Activated T-helper 2 cell treated with anti-CD3 and anti-CD28 coated beads, Interferon-gamma antibody, Interleukin-2, Interleukin-4, amounts not matched to agents 10 μg/mL and 5 μg/mL and 100 μg/mL, durations not matched to agents 14 hours and 24 hours and 36 hours (primary cell): Measurements from ENCODE around the gene ATP9B. TPM values are rescaled to one million over a fixed set of nuclear protein-coding genes. Genes with fewer than 3 reads are reported as not detected.

Experiments used
- DNase-seq: peaks from one replicate; pipeline ENCODE4 v3.0.0; 2021; ENCODE audit warnings: low spot score
- H3K27ac Mint-ChIP-seq: one replicate; pipeline ENCODE4 v1.8.0; 2021; ENCODE audit warnings: mixed read lengths
- H3K27me3 Mint-ChIP-seq: one replicate; pipeline ENCODE4 v1.8.0; 2021; ENCODE audit warnings: low read depth, mixed read lengths
- H3K36me3 Mint-ChIP-seq: one replicate; pipeline ENCODE4 v1.8.0; 2021; ENCODE audit warnings: low read depth, mixed read lengths
- H3K4me1 Mint-ChIP-seq: one replicate; pipeline ENCODE4 v1.8.0; 2021; ENCODE audit warnings: low read depth, mixed read lengths
- H3K4me3 Mint-ChIP-seq: one replicate; pipeline ENCODE4 v1.8.0; 2021; ENCODE audit warnings: low read depth, mild to moderate bottlenecking, moderate library complexity, mixed read lengths
- H3K9me3 Mint-ChIP-seq: one replicate; pipeline ENCODE4 v1.8.0; 2021; ENCODE audit warnings: mixed read lengths
- intact Hi-C: fragments of 100-400 bp; cut with micrococcal nuclease; formaldehyde crosslinking; loops from one replicate; pipeline ENCODE4 v1.15.1; 2023
- total RNA-seq: library from RNA; stranded (reverse); gene quantifications from 2 replicates; pipeline ENCODE4 v1.2.3, GENCODE V29; 2022

Gene ATP9B
- total RNA-seq, 1 donor from 2014 or later, result 27.6 TPM

- H3K4me3 Mint-ChIP-seq, result no peak overlapping the region
- H3K36me3 Mint-ChIP-seq, result peaks cover 33% of the 10 kb centered on the region
- intact Hi-C loops, result no loop called here
- no peak overlapping the region for H3K27ac Mint-ChIP-seq
- H3K9me3 Mint-ChIP-seq, result peaks cover 9% of the 10 kb centered on the region
- H3K4me1 Mint-ChIP-seq, result no peaks in the 10 kb centered on the region
- no peaks in the 10 kb centered on the region for H3K27me3 Mint-ChIP-seq
- no peak for DNase-seq
These were observed 274.5 kb downstream of the ATP9B start for GRCh38 chr18:79343567-79344207.

- intact Hi-C loops, result no loop called here
- no peaks in the 10 kb centered on the region for H3K4me1 Mint-ChIP-seq
- H3K36me3 Mint-ChIP-seq, result peaks cover 28% of the 10 kb centered on the region
These were observed 275.0 kb downstream of the ATP9B start for GRCh38 chr18:79344208-79344581.

GRCh38 chr18:79345366-79345765, 276.2 kb downstream of the ATP9B start:
- Mint-ChIP-seq H3K27me3 (no peaks in the 10 kb centered on the region), H3K36me3 (peaks cover 24% of the 10 kb centered on the region), H3K4me1 (no peaks in the 10 kb centered on the region), H3K9me3 (no peaks in the 10 kb centered on the region), H3K27ac (no peak overlapping the region), H3K4me3 (no peak overlapping the region)
- DNase-seq, result no peak
- intact Hi-C loops, result no loop called here

More at GRCh38 chr18:79344208-79344581, 275.0 kb downstream of the ATP9B start:
- DNase-seq, result no peak
- H3K4me3 Mint-ChIP-seq, result no peak overlapping the region
- no peaks in the 10 kb centered on the region for H3K27me3 Mint-ChIP-seq
- H3K9me3 Mint-ChIP-seq, result peaks cover 4% of the 10 kb centered on the region
- H3K27ac Mint-ChIP-seq, result no peak overlapping the region

DNA sequence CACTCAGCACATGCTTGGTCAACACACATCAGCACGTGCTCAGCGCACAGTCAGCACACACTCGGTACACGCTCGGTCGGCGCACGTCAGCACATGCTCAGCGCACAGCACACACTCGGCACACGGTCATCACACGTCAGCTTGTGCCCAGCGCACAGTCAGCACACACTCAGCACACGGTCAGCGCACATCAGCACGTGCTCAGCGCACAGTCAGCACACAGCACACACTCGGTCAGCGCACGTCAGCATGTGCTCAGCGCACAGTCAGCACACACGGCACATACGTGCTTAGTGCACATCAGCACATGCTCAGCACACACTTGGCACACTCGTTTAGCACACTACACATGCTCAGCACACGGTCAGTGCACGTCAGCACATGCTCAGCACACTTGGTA, 276.8 kb downstream of the ATP9B start:
- H3K9me3 Mint-ChIP-seq, result no peaks in the 10 kb centered on the region

DNA sequence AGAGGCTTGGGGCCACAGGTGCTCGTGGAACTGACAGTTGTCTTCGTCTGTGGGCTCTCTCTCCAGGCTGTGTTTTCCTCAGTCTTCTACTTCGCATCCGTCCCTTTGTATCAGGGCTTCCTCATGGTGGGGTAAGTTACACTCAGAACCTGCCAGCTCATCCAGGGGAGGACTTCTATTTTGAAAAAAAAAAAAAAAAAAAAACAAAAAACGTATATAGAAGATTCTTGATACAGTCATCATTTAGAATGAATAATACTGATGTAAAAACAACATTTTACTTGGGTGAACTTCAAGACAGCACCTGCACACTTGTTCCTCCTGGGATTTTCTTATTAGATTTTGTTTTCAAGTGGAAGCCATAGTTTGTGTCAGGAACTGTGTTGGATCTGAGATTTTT, 278.9 kb downstream of the ATP9B start:
- DNase-seq, result no peak
- Mint-ChIP-seq H3K4me3 (no peak overlapping the region), H3K27ac (no peak overlapping the region), H3K27me3 (no peaks in the 10 kb centered on the region), H3K4me1 (no peaks in the 10 kb centered on the region), H3K36me3 (peaks cover 24% of the 10 kb centered on the region), H3K9me3 (no peaks in the 10 kb centered on the region)
- intact Hi-C loops, result no loop called here

More for the DNA sequence above, 276.8 kb downstream of the ATP9B start:
- no peak overlapping the region for H3K4me3 Mint-ChIP-seq
- no peaks in the 10 kb centered on the region for H3K27me3 Mint-ChIP-seq
- intact Hi-C loops, result no loop called here
- no peak overlapping the region for H3K27ac Mint-ChIP-seq
- H3K36me3 Mint-ChIP-seq, result peaks cover 24% of the 10 kb centered on the region
- DNase-seq, result no peak
- no peaks in the 10 kb centered on the region for H3K4me1 Mint-ChIP-seq

GRCh38 chr18:79352432-79352831, 283.2 kb downstream of the ATP9B start:
- Mint-ChIP-seq H3K27ac (no peak overlapping the region), H3K9me3 (no peaks in the 10 kb centered on the region), H3K4me1 (no peaks in the 10 kb centered on the region), H3K27me3 (no peaks in the 10 kb centered on the region), H3K4me3 (no peak overlapping the region), H3K36me3 (peaks cover under 1% of the 10 kb centered on the region)
- DNase-seq, result no peak
- intact Hi-C loops, result no loop called here

GRCh38 chr18:79353267-79353666, 284.1 kb downstream of the ATP9B start:
- Mint-ChIP-seq H3K4me3 (no peak overlapping the region), H3K36me3 (no peaks in the 10 kb centered on the region), H3K9me3 (no peaks in the 10 kb centered on the region), H3K27me3 (no peaks in the 10 kb centered on the region), H3K27ac (no peak overlapping the region), H3K4me1 (no peaks in the 10 kb centered on the region)
- intact Hi-C loops, result no loop called here
- DNase-seq, result no peak

DNA sequence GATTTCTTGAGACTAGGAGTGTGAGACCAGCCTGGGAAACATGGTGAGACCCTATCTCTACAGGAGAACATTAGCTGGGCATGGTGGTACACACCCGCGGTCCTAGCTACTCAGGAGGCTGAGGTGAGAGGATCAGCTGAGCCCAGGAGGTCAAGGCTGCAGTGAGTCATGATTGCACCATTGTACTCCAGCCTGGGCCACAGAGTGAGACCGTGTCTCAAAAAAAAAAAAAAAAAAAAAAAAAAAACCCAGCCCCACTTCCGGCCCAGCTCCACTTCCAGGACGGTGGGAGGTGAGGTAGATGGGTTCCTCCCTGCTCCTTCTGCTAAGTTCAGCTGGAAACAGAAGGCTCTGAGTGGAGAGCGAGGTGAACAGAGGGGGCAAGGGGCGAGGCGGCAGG, 285.2 kb downstream of the ATP9B start:
- Mint-ChIP-seq H3K4me3 (no peak overlapping the region), H3K27me3 (no peaks in the 10 kb centered on the region), H3K4me1 (no peaks in the 10 kb centered on the region), H3K27ac (no peak overlapping the region), H3K9me3 (no peaks in the 10 kb centered on the region), H3K36me3 (peaks cover 2% of the 10 kb centered on the region)
- intact Hi-C loops, result no loop called here
- DNase-seq, result no peak

GRCh38 chr18:79355433-79356335, 286.5 kb downstream of the ATP9B start:
- Mint-ChIP-seq H3K36me3 (peaks cover 7% of the 10 kb centered on the region), H3K4me3 (no peak overlapping the region), H3K9me3 (no peaks in the 10 kb centered on the region), H3K4me1 (no peaks in the 10 kb centered on the region), H3K27me3 (no peaks in the 10 kb centered on the region), H3K27ac (no peak overlapping the region)
- intact Hi-C loops, result no loop called here
- DNase-seq, result no peak

GRCh38 chr18:79356435-79356834, 287.2 kb downstream of the ATP9B start:
- Mint-ChIP-seq H3K4me3 (no peak overlapping the region), H3K27me3 (no peaks in the 10 kb centered on the region), H3K27ac (no peak overlapping the region), H3K36me3 (peaks cover 7% of the 10 kb centered on the region), H3K9me3 (no peaks in the 10 kb centered on the region), H3K4me1 (no peaks in the 10 kb centered on the region)
- no peak for DNase-seq
- intact Hi-C loops, result no loop called here

- H3K9me3 Mint-ChIP-seq, result no peaks in the 10 kb centered on the region
- intact Hi-C loops, result no loop called here
- DNase-seq, result no peak
- peaks cover 10% of the 10 kb centered on the region for H3K36me3 Mint-ChIP-seq
- H3K27me3 Mint-ChIP-seq, result no peaks in the 10 kb centered on the region
- no peaks in the 10 kb centered on the region for H3K4me1 Mint-ChIP-seq
- H3K27ac Mint-ChIP-seq, result no peak overlapping the region
- H3K4me3 Mint-ChIP-seq, result no peak overlapping the region
These were observed 291.7 kb downstream of the ATP9B start for GRCh38 chr18:79360933-79361332.

DNA sequence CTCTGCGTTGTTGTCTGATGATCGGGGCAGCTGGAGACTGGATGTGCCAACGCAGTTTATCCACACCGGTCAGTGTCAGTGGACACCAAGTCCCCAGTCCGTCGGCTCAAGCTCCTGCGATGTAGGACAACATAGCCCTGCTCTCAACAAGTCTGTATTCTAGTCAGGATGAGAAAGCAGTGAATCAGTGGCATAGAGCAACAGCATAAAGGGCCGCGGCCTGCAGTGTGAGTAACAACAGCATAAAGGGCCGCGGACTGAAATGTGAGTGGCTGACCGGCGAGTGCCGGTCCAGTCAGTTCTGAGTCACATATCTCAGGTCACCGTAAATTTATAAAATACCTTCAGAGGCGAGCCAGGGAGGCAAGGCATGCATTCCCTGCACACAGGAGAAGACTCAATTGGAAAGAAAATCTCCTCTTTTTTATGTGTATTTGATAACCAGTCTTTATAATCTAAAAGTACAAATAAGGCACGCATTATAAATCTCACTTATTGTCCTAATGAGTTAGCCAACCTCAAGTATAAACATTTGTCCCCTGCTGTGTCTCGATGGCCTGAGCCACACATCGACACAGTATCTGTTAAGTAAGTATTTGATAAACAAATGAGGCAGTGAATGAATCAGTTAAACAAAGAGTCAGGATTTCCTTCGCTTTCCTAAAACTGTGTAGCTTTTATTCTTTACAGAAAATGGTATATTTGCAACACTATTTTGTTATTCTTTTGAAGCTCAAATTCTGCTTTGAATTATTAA, 292.8 kb downstream of the ATP9B start:
- no peak for DNase-seq
- Mint-ChIP-seq H3K4me1 (no peaks in the 10 kb centered on the region), H3K36me3 (peaks cover 10% of the 10 kb centered on the region), H3K9me3 (no peaks in the 10 kb centered on the region), H3K27ac (no peak overlapping the region), H3K27me3 (no peaks in the 10 kb centered on the region), H3K4me3 (no peak overlapping the region)
- intact Hi-C loops, result no loop called here

DNA sequence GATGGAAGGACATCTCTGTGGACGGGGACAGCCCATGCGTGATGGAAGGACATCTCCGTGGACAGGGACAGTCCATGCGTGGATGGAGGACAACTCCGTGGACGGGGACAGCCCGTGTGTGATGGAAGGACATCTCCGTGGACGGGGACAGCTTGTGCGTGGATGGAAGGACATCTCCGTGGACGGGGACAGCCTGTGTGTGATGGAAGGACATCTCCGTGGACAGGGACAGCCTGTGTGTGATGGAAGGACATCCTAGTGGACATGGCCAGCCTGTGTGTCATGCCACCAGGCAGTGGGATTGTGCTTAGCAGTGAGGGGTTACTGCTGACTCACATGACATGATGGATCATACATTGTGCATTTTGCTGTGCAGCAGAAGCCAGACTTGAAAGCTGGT, 296.5 kb downstream of the ATP9B start:
- intact Hi-C loops, result no loop called here
- Mint-ChIP-seq H3K4me3 (no peak overlapping the region), H3K36me3 (peaks cover 3% of the 10 kb centered on the region), H3K27ac (no peak overlapping the region), H3K9me3 (no peaks in the 10 kb centered on the region), H3K4me1 (peaks cover 7% of the 10 kb centered on the region), H3K27me3 (no peaks in the 10 kb centered on the region)
- DNase-seq, result no peak
